ENCODE results near the gene PLCL2. TPM values are rescaled to one million over a fixed set of nuclear protein-coding genes. Genes with fewer than 3 reads are reported as not detected.

The PLCL2 gene
- total RNA-seq, 1 donor from 2014 or later, result 0.85 TPM

GRCh38 chr3:17075358-17075757, 190.6 kb downstream of the PLCL2 start:
- DNase-seq (ENCODE audit: low spot score), result no peak
- TF ChIP-seq CTCF (IDR thresholded peaks at IDR 0.05), result no peak
- H3K36me3 Mint-ChIP-seq (ENCODE audit: low read depth), result no peaks in the 10 kb centered on the region
- peaks cover 3% of the 10 kb centered on the region for H3K4me1 Mint-ChIP-seq (ENCODE audit: low read depth)
- peaks cover 3% of the 10 kb centered on the region for H3K9me3 Mint-ChIP-seq (ENCODE audit: low read depth)
- no peaks in the 10 kb centered on the region for H3K27me3 Mint-ChIP-seq (ENCODE audit: low read depth)
- no peak overlapping the region for H3K27ac Mint-ChIP-seq (ENCODE audit: unreplicated experiment)
- no peak overlapping the region for H3K4me3 Mint-ChIP-seq (ENCODE audit: unreplicated experiment)

GRCh38 chr3:17075907-17076306, 191.2 kb downstream of the PLCL2 start:
- Mint-ChIP-seq H3K27me3 (ENCODE audit: low read depth) (no peaks in the 10 kb centered on the region), H3K36me3 (ENCODE audit: low read depth) (no peaks in the 10 kb centered on the region), H3K4me3 (ENCODE audit: unreplicated experiment) (no peak overlapping the region), H3K27ac (ENCODE audit: unreplicated experiment) (no peak overlapping the region), H3K9me3 (ENCODE audit: low read depth) (peaks cover 3% of the 10 kb centered on the region), H3K4me1 (ENCODE audit: low read depth) (no peaks in the 10 kb centered on the region)
- DNase-seq (ENCODE audit: low spot score), result no peak
- no peak for TF ChIP-seq CTCF (IDR thresholded peaks at IDR 0.05)

GRCh38 chr3:17076940-17077605, 192.3 kb downstream of the PLCL2 start:
- no peaks in the 10 kb centered on the region for H3K4me1 Mint-ChIP-seq (ENCODE audit: low read depth)

GRCh38 chr3:17077606-17078005, 192.9 kb downstream of the PLCL2 start:
- Mint-ChIP-seq H3K4me1 (ENCODE audit: low read depth) (no peaks in the 10 kb centered on the region), H3K36me3 (ENCODE audit: low read depth) (no peaks in the 10 kb centered on the region), H3K9me3 (ENCODE audit: low read depth) (peaks cover 3% of the 10 kb centered on the region), H3K4me3 (ENCODE audit: unreplicated experiment) (no peak overlapping the region), H3K27ac (ENCODE audit: unreplicated experiment) (no peak overlapping the region), H3K27me3 (ENCODE audit: low read depth) (no peaks in the 10 kb centered on the region)
- DNase-seq (ENCODE audit: low spot score), result no peak
- no peak for TF ChIP-seq CTCF (IDR thresholded peaks at IDR 0.05)

More at GRCh38 chr3:17076940-17077605, 192.3 kb downstream of the PLCL2 start:
- Mint-ChIP-seq H3K36me3 (ENCODE audit: low read depth) (no peaks in the 10 kb centered on the region), H3K27me3 (ENCODE audit: low read depth) (no peaks in the 10 kb centered on the region), H3K9me3 (ENCODE audit: low read depth) (peaks cover 3% of the 10 kb centered on the region), H3K4me3 (ENCODE audit: unreplicated experiment) (no peak overlapping the region), H3K27ac (ENCODE audit: unreplicated experiment) (no peak overlapping the region)
- no peak for TF ChIP-seq CTCF (IDR thresholded peaks at IDR 0.05)
- DNase-seq (ENCODE audit: low spot score), result no peak

- TF ChIP-seq CTCF (IDR thresholded peaks at IDR 0.05), result no peak
- H3K27me3 Mint-ChIP-seq (ENCODE audit: low read depth), result no peaks in the 10 kb centered on the region
These were observed 194.2 kb downstream of the PLCL2 start for GRCh38 chr3:17078926-17079465.

More at GRCh38 chr3:17078926-17079465, 194.2 kb downstream of the PLCL2 start:
- Mint-ChIP-seq H3K4me3 (ENCODE audit: unreplicated experiment) (no peak overlapping the region), H3K27ac (ENCODE audit: unreplicated experiment) (no peak overlapping the region), H3K4me1 (ENCODE audit: low read depth) (no peaks in the 10 kb centered on the region), H3K36me3 (ENCODE audit: low read depth) (no peaks in the 10 kb centered on the region), H3K9me3 (ENCODE audit: low read depth) (peaks cover 3% of the 10 kb centered on the region)
- no peak for DNase-seq (ENCODE audit: low spot score)
